CD14-positive monocyte (primary cell): ENCODE measurements around the gene FNIP2. TPM values are rescaled to one million over a fixed set of nuclear protein-coding genes. Genes with fewer than 3 reads are reported as not detected.

Experiments
- DNase-seq, 3 donors: peaks; one replicate each; pipeline ENCODE4 v3.0.0-alpha.2; 2011 to 2022
- H2AFZ ChIP-seq: 2 replicates; pipeline ENCODE4 v1.6.0; 2012; ENCODE audit warnings: mild to moderate bottlenecking, low read depth, low read length, inconsistent platforms; ENCODE audit not compliant: insufficient read depth, poor library complexity, severe bottlenecking
- H3K27ac ChIP-seq, 2 donors: 1 replicate in 1 of 2; 2 replicates in 1 of 2; pipeline ENCODE4 v1.5.1; 2012 to 2013; ENCODE audit warnings: low read length in 2 of 2, control low read depth in 1 of 2, inconsistent platforms in 1 of 2, low read depth in 1 of 2, mild to moderate bottlenecking in 1 of 2
- H3K27me3 ChIP-seq, 2 donors: one replicate each; pipeline versions ENCODE4 v1.6.0 to v1.6.1; 2011 to 2013; ENCODE audit warnings: low read length in 2 of 2; ENCODE audit not compliant: control insufficient read depth in 2 of 2, insufficient read depth in 2 of 2
- H3K36me3 ChIP-seq, 2 donors: replicated peaks in 1 of 2; 1 replicate in 1 of 2; 2 replicates in 1 of 2; pipeline versions ENCODE4 v1.5.1 to v1.6.1; 2012 to 2013; ENCODE audit warnings: low read length in 2 of 2, control low read depth in 1 of 2, inconsistent platforms in 1 of 2, mild to moderate bottlenecking in 1 of 2; ENCODE audit not compliant: insufficient read depth in 2 of 2, control insufficient read depth in 1 of 2
- H3K4me1 ChIP-seq, 2 donors: 1 replicate in 1 of 2; 2 replicates in 1 of 2; pipeline versions ENCODE4 v1.5.1 to v1.6.1; 2012 to 2013; ENCODE audit warnings: low read length in 2 of 2, control low read depth in 1 of 2, inconsistent platforms in 1 of 2, mild to moderate bottlenecking in 1 of 2, moderate library complexity in 1 of 2; ENCODE audit not compliant: insufficient read depth in 2 of 2, control insufficient read depth in 1 of 2
- H3K4me2 ChIP-seq: replicated peaks from 2 replicates; pipeline ENCODE3; 2012; ENCODE audit warnings: low read length, moderate library complexity, mild to moderate bottlenecking; ENCODE audit not compliant: poor library complexity, severe bottlenecking; ENCODE audit errors: extremely low read depth
- H3K4me3 ChIP-seq, 3 experiments: fragments of 200-600 bp in 1 of 3; sonication (generic) in 1 of 3; replicated peaks in 1 of 3; 1 replicate in 2 of 3; 2 replicates in 1 of 3; pipeline ENCODE4 v1.5.1; 2011 to 2013; ENCODE audit warnings: low read length in 3 of 3, mild to moderate bottlenecking in 3 of 3, control low read depth in 2 of 3, low read depth in 2 of 3, inconsistent platforms in 1 of 3, moderate library complexity in 1 of 3
- H3K79me2 ChIP-seq: 2 replicates; pipeline ENCODE4 v1.6.0; 2012; ENCODE audit warnings: mild to moderate bottlenecking, control low read depth, inconsistent platforms, low read length, moderate library complexity; ENCODE audit not compliant: insufficient read depth
- H3K9ac ChIP-seq: 2 replicates; pipeline ENCODE4 v1.6.0; 2017; ENCODE audit warnings: low read length, mild to moderate bottlenecking; ENCODE audit not compliant: insufficient read depth, poor library complexity, severe bottlenecking
- H3K9me3 ChIP-seq, 2 donors: replicated peaks in 1 of 2; 1 replicate in 1 of 2; 2 replicates in 1 of 2; pipeline versions ENCODE4 v1.5.1 to v1.6.1; 2012 to 2013; ENCODE audit warnings: low read length in 2 of 2, control low read depth in 1 of 2; ENCODE audit not compliant: control insufficient read depth in 1 of 2, insufficient read depth in 1 of 2
- H4K20me1 ChIP-seq: 2 replicates; pipeline ENCODE4 v1.6.0; 2012; ENCODE audit warnings: mild to moderate bottlenecking, low read length, control low read depth, moderate library complexity; ENCODE audit not compliant: insufficient read depth
- H3K27ac Mint-ChIP-seq, 7 donors: one replicate each; pipeline ENCODE4 v1.8.0; 2020; ENCODE audit warnings: mild to moderate bottlenecking in 7 of 7, mixed read lengths in 7 of 7, moderate library complexity in 6 of 7, inconsistent platforms in 2 of 7
- H3K27me3 Mint-ChIP-seq, 3 donors: one replicate each; pipeline ENCODE4 v1.8.0; 2021 to 2022; ENCODE audit warnings: low read depth in 3 of 3, mild to moderate bottlenecking in 3 of 3, mixed read lengths in 3 of 3, moderate library complexity in 3 of 3, inconsistent platforms in 1 of 3
- H3K36me3 Mint-ChIP-seq, 2 donors: one replicate each; pipeline ENCODE4 v1.8.0; 2020; ENCODE audit warnings: mixed read lengths in 2 of 2, inconsistent platforms in 1 of 2, mild to moderate bottlenecking in 1 of 2
- H3K4me1 Mint-ChIP-seq: one replicate; pipeline ENCODE4 v1.8.0; 2020; ENCODE audit warnings: mild to moderate bottlenecking, mixed read lengths
- H3K4me3 Mint-ChIP-seq, 2 donors: one replicate each; pipeline ENCODE4 v1.8.0; 2020; ENCODE audit warnings: mild to moderate bottlenecking in 2 of 2, mixed read lengths in 2 of 2, moderate library complexity in 1 of 2
- H3K9me3 Mint-ChIP-seq, 7 donors: one replicate each; pipeline ENCODE4 v1.8.0; 2020 to 2022; ENCODE audit warnings: mixed read lengths in 7 of 7, mild to moderate bottlenecking in 6 of 7, moderate library complexity in 6 of 7, inconsistent platforms in 2 of 7
- WGBS: methylation state at CpG from one replicate; pipeline ENCODE4 v1.1.5; 2013; ENCODE audit warnings: missing lambda C conversion rate; ENCODE audit not compliant: insufficient coverage; 5-methylcytosine and 5-hydroxymethylcytosine counted together
- intact Hi-C, 2 donors: fragments of 100-400 bp; cut with micrococcal nuclease; formaldehyde crosslinking; loops; one replicate each; pipeline versions ENCODE4 v1.15.0 to v1.15.1; 2023
- polyA plus RNA-seq, 3 donors: library from polyadenylated mRNA; depleted of rRNA in 1 of 3; unstranded in 2 of 3; stranded (reverse) in 1 of 3; fragments of 300-500 nt in 2 of 3; fragments of >200 nt in 1 of 3; fragmentation: Illumina TruSeq in 2 of 3; gene quantifications; 1 replicate in 2 of 3; 2 replicates in 1 of 3; pipeline ENCODE4 v1.2.3, GENCODE V29; 2012 to 2021
- TF ChIP-seq, protein P1 (sequence below): fragments of 200-600 bp; IDR thresholded peaks from one replicate; pipeline ENCODE4 v1.8.0; 2022; ENCODE audit warnings: antibody characterized with exemption, mild to moderate bottlenecking

FNIP2 gene
- polyA plus RNA-seq, 3 donors = 3.5 to 7.7 (median 5.7) TPM

DNA sequence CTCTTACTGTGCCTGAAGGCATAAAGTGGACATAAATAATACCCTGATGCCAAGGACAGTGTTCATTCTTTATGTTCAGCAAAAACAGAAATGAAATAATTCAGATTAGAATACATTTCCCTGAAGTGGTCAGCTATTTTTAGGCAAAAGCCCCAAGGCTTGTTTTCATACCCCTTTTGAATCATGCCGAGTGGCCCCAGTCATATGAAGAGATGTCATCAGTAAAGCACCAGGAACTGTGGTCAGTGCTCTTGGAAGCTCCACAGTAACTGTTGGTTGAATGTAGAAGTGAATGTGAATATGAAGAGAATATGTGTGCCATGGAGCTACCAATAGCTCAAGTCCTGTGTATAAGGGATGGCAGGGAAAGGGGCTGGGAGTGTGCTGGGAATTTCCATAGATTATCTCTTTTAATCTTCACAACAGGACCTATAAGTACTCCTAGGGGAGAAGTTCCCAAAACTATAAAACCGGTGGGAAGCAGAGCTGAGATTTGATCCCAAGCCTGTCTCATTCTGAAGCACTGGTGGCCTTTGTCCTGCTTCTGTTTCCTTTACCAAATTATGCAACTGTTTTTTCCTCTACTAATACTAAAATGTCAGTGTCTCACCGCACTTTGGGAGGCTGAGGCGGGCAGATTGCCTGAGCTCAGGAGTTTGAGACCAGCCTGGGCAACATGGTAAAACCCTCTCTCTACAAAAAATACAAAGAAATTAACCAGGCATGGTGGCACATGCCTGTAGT, 52.6 kb downstream of the FNIP2 start:
- Histone ChIP-seq H3K9me3 (no peaks in the 10 kb centered on the region), H3K27ac (peak overlapping the region in 1 of 2 donors; percentile 39), H3K36me3 (peaks cover 0 to 8% of the 10 kb centered on the region in 2 donors), H3K4me2 (no peak overlapping the region), H3K4me3 (no peak overlapping the region), H4K20me1 (no peaks in the 10 kb centered on the region), H3K4me1 (peaks cover 42 to 43% of the 10 kb centered on the region in 2 donors), H3K9ac (no peak overlapping the region), H2AFZ (no peak overlapping the region), H3K27me3 (no peaks in the 10 kb centered on the region), H3K79me2 (peaks cover 73% of the 10 kb centered on the region)
- H3K4me1 Mint-ChIP-seq = peaks cover 50% of the 10 kb centered on the region
- H3K9me3 Mint-ChIP-seq = peaks cover 0 to 2% (median 0%) of the 10 kb centered on the region in 7 donors
- TF ChIP-seq, protein P1, sequence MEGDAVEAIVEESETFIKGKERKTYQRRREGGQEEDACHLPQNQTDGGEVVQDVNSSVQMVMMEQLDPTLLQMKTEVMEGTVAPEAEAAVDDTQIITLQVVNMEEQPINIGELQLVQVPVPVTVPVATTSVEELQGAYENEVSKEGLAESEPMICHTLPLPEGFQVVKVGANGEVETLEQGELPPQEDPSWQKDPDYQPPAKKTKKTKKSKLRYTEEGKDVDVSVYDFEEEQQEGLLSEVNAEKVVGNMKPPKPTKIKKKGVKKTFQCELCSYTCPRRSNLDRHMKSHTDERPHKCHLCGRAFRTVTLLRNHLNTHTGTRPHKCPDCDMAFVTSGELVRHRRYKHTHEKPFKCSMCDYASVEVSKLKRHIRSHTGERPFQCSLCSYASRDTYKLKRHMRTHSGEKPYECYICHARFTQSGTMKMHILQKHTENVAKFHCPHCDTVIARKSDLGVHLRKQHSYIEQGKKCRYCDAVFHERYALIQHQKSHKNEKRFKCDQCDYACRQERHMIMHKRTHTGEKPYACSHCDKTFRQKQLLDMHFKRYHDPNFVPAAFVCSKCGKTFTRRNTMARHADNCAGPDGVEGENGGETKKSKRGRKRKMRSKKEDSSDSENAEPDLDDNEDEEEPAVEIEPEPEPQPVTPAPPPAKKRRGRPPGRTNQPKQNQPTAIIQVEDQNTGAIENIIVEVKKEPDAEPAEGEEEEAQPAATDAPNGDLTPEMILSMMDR = no peak
- peak overlapping the region in 6 of 7 donors; percentile 17 to 86 (median 53) for H3K27ac Mint-ChIP-seq
- no peak overlapping the region for H3K4me3 Mint-ChIP-seq
- no peaks in the 10 kb centered on the region for H3K27me3 Mint-ChIP-seq
- H3K36me3 Mint-ChIP-seq = peaks cover 6 to 21% of the 10 kb centered on the region in 2 donors
- 13% methylated on average over 1 of the region's 4 CpGs for WGBS
- intact Hi-C loops = no loop called here
- DNase-seq = peak in 2 of 3 donors; percentile 33 to 74

DNA sequence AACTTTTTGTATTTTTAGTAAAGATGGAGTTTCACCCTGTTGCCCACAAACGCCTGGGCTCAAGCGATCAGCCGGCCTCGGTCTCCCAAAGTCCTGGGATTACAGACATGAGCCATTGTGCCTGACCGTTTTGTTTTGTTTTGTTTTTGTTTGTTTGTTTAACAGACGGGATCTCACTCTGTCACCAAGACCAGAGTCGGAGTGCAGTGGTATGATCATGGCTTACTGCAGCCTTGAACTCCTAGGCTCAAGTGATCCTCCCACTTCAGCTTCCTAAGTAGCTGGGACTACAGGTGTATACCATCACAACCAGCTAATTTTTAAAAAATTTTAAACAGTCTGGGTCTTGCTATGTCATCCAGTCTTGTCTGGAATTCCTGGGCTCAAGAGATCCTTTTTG, 53.5 kb downstream of the FNIP2 start:
- no peak for DNase-seq
- H3K27me3 Mint-ChIP-seq = no peaks in the 10 kb centered on the region
- no peak overlapping the region for H3K9ac ChIP-seq
- peaks cover 4 to 18% of the 10 kb centered on the region in 2 donors for H3K36me3 ChIP-seq
- H4K20me1 ChIP-seq = no peaks in the 10 kb centered on the region
- H3K36me3 Mint-ChIP-seq = peaks cover 9 to 29% of the 10 kb centered on the region in 2 donors
- no peaks in the 10 kb centered on the region for H3K9me3 ChIP-seq
- H3K4me3 ChIP-seq = no peak overlapping the region
- no peaks in the 10 kb centered on the region for H3K27me3 ChIP-seq
- no peak overlapping the region for H3K27ac ChIP-seq
- H2AFZ ChIP-seq = no peak overlapping the region
- 100% methylated on average over 7 of the region's 7 CpGs for WGBS
- peaks cover 32 to 33% of the 10 kb centered on the region in 2 donors for H3K4me1 ChIP-seq
- peaks cover 63% of the 10 kb centered on the region for H3K79me2 ChIP-seq
- H3K4me3 Mint-ChIP-seq = no peak overlapping the region
- intact Hi-C loops = no loop called here
- H3K4me2 ChIP-seq = no peak overlapping the region
- TF ChIP-seq, protein P1 = no peak
- no peak overlapping the region for H3K27ac Mint-ChIP-seq
- peaks cover 42% of the 10 kb centered on the region for H3K4me1 Mint-ChIP-seq
- no peaks in the 10 kb centered on the region for H3K9me3 Mint-ChIP-seq
